Adrenal gland (tissue), 12 donors: ENCODE measurements around the gene NMB. TPM values are rescaled to one million over a fixed set of nuclear protein-coding genes. Genes with fewer than 3 reads are reported as not detected.

Experiments
- DNase-seq, 7 donors: peaks; one replicate each; pipeline ENCODE4 v3.0.0-alpha.2; 2019 to 2020
- H3K27ac ChIP-seq, 5 donors: fragments of 200-600 bp; sonication (generic) in 4 of 5; 1 replicate in 3 of 5; 2 replicates in 2 of 5; pipeline versions ENCODE4 v1.5.1 to v1.8.0; 2016 to 2020; ENCODE audit warnings: mild to moderate bottlenecking in 1 of 5
- H3K27me3 ChIP-seq: fragments of 200-600 bp; 2 replicates; pipeline ENCODE4 v1.8.0; 2021
- H3K36me3 ChIP-seq, 2 donors: fragments of 200-600 bp; replicated peaks in 1 of 2; 1 replicate in 1 of 2; 2 replicates in 1 of 2; pipeline versions ENCODE4 v1.5.1 to v1.8.0; 2018 to 2022
- H3K4me1 ChIP-seq, 2 donors: fragments of 200-600 bp; replicated peaks in 1 of 2; 1 replicate in 1 of 2; 2 replicates in 1 of 2; pipeline versions ENCODE4 v1.5.1 to v1.8.0; 2018 to 2021
- H3K4me3 ChIP-seq, 4 donors: fragments of 200-600 bp; sonication (generic) in 3 of 4; one replicate each; pipeline ENCODE4 v1.5.1; 2016 to 2018
- H3K9me3 ChIP-seq, 3 donors: fragments of 200-600 bp; sonication (generic) in 1 of 3; replicated peaks in 1 of 3; 1 replicate in 2 of 3; 2 replicates in 1 of 3; pipeline versions ENCODE4 v1.5.1 to v1.8.0; 2016 to 2021
- POLR2A ChIP-seq, 2 donors: fragments of 450-650 bp; IDR thresholded peaks; one replicate each; pipeline ENCODE4 v1.6.1; 2017; ENCODE audit warnings: antibody characterized with exemption in 2 of 2, mild to moderate bottlenecking in 2 of 2, moderate library complexity in 1 of 2
- WGBS, 4 donors: extraction: QIAGEN DNeasy Blood & Tissue Kit in 2 of 4; methylation state at CpG; one replicate each; pipeline versions ENCODE4 v1.1.5 to v1.1.7; 2013 to 2017; 5-methylcytosine and 5-hydroxymethylcytosine counted together
- intact Hi-C, 2 donors: fragments of 100-400 bp; cut with DNase I; formaldehyde crosslinking; loops; one replicate each; pipeline versions ENCODE4 v1.14.1 to v1.15.0; 2022 to 2023
- polyA plus RNA-seq, 3 donors: library from polyadenylated mRNA; stranded (reverse); fragments of 200-250 nt in 2 of 3; fragments of 350-450 nt in 1 of 3; fragmentation: Illumina TruSeq in 1 of 3; extraction: RNeasy Lipid Tissue Mini Kit (QIAGEN cat#74804) in 1 of 3; gene quantifications; one replicate each; pipeline ENCODE4 v1.2.3, GENCODE V29; 2013 to 2014
- total RNA-seq, 9 donors: library from RNA; depleted of rRNA in 4 of 9; stranded (reverse); fragments of >200 nt in 4 of 9; fragments of 120-200 nt in 1 of 9; fragmentation: NEBNext Ultra II Directional in 1 of 9; extraction: Animal tissue kit (Norgen Biotek cat#: 25700) in 1 of 9; gene quantifications; one replicate each; pipeline versions ENCODE4 v1.1.0 to v1.2.4, GENCODE V29; 2013 to 2023
- TF ChIP-seq, protein P1 (sequence below), 6 experiments: fragments of 450-650 bp in 4 of 6; fragments of 200-600 bp in 2 of 6; sonication (generic) in 1 of 6; IDR thresholded peaks; 1 replicate in 5 of 6; 2 replicates in 1 of 6; pipeline versions ENCODE4 v1.5.1 to v1.8.0; 2016 to 2021; ENCODE audit warnings: antibody characterized with exemption in 6 of 6, mild to moderate bottlenecking in 2 of 6, moderate library complexity in 1 of 6
- donor health status: healthy with polysubstance abuse.
- donor health status: Bipolar disorder and iron deficiency.
- donor health status: DM: yes; HTN: yes; CAD: no.
- donor health status: DM: no; HTN: no; CAD: no.
- donor health status: DM: no; HTN: no; CAD: no.
- donor health status: DM: yes; HTN: yes; CAD: no.

NMB gene
- total and polyA plus RNA-seq, 12 donors, result 6.9 to 34.1 (median 16.5) TPM

DNA sequence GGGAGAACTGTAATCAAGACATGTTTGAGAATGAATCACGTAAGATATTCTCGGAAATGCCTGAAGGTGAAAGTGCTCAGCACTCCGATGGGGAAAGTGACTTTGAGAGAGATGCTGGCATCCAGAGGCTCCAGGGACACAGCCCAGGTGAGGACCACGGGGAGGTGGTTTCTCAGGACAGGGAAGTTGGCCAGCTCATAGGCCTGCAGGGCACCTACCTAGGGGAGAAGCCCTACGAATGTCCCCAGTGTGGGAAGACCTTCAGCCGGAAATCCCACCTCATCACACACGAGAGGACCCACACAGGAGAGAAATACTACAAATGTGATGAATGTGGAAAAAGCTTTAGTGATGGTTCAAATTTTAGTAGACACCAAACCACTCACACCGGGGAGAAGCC, 37.4 kb downstream of the NMB start:
- intact Hi-C loops, result no loop called here
- Histone ChIP-seq H3K36me3 (peaks cover 0 to 19% of the 10 kb centered on the region in 2 donors), H3K9me3 (peaks cover 0 to 18% (median 0%) of the 10 kb centered on the region in 3 donors), H3K27ac (no peak overlapping the region), H3K4me1 (no peaks in the 10 kb centered on the region), H3K4me3 (no peak overlapping the region), H3K27me3 (no peaks in the 10 kb centered on the region)
- no peak for DNase-seq
- 96 to 99% (median 98%) methylated on average over 8 of the region's 8 CpGs for WGBS, 4 donors
- no peak for TF ChIP-seq POLR2A (IDR thresholded peaks at IDR 0.05)
- TF ChIP-seq, protein P1, sequence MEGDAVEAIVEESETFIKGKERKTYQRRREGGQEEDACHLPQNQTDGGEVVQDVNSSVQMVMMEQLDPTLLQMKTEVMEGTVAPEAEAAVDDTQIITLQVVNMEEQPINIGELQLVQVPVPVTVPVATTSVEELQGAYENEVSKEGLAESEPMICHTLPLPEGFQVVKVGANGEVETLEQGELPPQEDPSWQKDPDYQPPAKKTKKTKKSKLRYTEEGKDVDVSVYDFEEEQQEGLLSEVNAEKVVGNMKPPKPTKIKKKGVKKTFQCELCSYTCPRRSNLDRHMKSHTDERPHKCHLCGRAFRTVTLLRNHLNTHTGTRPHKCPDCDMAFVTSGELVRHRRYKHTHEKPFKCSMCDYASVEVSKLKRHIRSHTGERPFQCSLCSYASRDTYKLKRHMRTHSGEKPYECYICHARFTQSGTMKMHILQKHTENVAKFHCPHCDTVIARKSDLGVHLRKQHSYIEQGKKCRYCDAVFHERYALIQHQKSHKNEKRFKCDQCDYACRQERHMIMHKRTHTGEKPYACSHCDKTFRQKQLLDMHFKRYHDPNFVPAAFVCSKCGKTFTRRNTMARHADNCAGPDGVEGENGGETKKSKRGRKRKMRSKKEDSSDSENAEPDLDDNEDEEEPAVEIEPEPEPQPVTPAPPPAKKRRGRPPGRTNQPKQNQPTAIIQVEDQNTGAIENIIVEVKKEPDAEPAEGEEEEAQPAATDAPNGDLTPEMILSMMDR (IDR thresholded peaks at IDR 0.05), result no peak

DNA sequence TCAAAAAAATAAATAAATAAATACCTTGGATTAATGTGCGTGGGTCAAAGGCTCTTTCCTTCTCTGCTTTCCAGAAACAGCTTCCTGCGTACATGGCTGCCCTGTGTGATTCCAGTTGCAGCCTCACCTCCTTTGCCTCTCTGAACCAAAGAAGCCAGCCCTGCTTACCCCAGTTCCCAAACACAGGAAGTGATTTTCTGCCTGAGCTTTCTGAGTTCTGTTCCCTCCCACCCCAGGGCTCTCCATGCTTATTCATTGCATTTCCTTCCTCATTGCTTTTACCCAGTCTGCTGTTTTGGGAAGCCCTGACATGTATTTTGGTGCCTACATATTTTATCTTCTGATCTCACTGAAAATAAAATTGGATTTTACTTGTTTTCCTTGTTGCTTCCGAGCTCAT, 41.8 kb downstream of the NMB start:
- peak in 3 of 7 donors; percentile 22 to 51 (median 25) for DNase-seq
- peaks cover 0 to 7% of the 10 kb centered on the region in 2 donors for H3K36me3 ChIP-seq
- TF ChIP-seq, protein P1 (IDR thresholded peaks at IDR 0.05), result no peak
- TF ChIP-seq POLR2A (IDR thresholded peaks at IDR 0.05), result no peak
- H3K27ac ChIP-seq, result no peak overlapping the region
- H3K4me1 ChIP-seq, result no peaks in the 10 kb centered on the region
- intact Hi-C loops, result no loop called here
- no peaks in the 10 kb centered on the region for H3K27me3 ChIP-seq
- H3K9me3 ChIP-seq, result peaks cover 0 to 8% (median 0%) of the 10 kb centered on the region in 3 donors
- no peak overlapping the region for H3K4me3 ChIP-seq
- 61 to 82% (median 76%) methylated on average over 3 of the region's 3 CpGs for WGBS, 4 donors

DNA sequence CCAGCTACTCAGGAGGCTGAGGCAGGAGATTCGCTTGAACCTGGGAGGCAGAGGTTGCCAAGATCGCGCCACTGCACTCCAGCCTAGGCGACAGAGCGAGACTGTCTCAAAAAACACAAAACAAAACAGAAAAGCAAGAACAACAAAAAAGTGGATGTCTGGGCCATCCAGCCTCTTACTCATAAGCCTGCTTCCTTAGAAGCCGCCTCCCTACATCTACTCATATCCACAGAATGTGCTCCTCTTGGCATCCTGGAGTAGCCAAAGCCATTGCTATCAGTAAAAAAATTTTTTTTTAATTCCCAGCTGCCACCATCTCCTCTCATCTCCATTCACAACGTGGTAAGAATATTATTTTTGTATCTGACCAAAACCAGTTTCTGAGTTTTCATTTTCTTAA, 46.4 kb downstream of the NMB start:
- H3K4me1 ChIP-seq, result no peaks in the 10 kb centered on the region
- no peaks in the 10 kb centered on the region for H3K27me3 ChIP-seq
- H3K27ac ChIP-seq, result no peak overlapping the region
- H3K9me3 ChIP-seq, result no peaks in the 10 kb centered on the region
- peak in 1 of 7 donors; percentile 24 for DNase-seq
- intact Hi-C loops, result no loop called here
- no peak for TF ChIP-seq POLR2A (IDR thresholded peaks at IDR 0.05)
- peaks cover 0 to 15% of the 10 kb centered on the region in 2 donors for H3K36me3 ChIP-seq
- no peak overlapping the region for H3K4me3 ChIP-seq
- 96 to 98% (median 98%) methylated on average over 7 of the region's 7 CpGs for WGBS, 4 donors

DNA sequence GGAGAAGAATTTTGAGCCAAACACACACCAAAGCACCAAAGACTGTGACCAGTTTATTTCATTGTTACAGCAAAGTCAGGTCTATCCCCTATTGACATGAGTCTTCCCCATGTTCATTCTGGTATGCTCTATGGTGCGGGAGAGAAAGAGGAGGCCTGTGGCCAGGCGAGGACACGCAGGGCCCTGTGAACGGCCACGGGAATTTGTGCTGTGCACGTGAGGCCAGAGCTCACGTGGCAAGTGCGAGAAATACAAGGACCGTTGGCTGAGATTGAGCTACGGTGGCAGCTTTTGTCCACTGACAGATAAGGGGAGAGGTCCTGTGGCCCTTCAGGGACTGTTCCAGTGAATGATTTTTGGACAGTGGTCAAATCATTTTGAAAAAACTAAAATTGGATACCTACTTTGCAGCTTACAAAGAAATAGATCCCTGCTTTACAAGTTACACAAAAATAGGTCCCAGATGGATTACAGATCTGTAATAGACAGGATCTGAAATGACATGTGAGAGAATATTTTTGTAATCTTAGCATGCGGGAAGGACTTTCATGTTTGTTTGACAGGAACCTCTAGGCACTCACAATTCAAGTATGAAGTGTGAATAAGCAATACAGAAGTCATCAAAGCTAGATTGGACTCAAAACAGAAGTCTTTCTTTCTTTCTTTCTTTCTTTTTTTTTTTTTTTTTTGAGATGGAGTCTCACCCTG, 48.0 kb downstream of the NMB start:
- no peak for DNase-seq
- no peaks in the 10 kb centered on the region for H3K4me1 ChIP-seq
- 91 to 93% (median 91%) methylated on average over 11 of the region's 11 CpGs for WGBS, 4 donors
- no peaks in the 10 kb centered on the region for H3K9me3 ChIP-seq
- no peak for TF ChIP-seq POLR2A (IDR thresholded peaks at IDR 0.05)
- TF ChIP-seq, protein P1 (IDR thresholded peaks at IDR 0.05), result no peak
- H3K27ac ChIP-seq, result no peak overlapping the region
- intact Hi-C loops, result no loop called here
- no peaks in the 10 kb centered on the region for H3K27me3 ChIP-seq
- H3K4me3 ChIP-seq, result no peak overlapping the region
- peaks cover 0 to 25% of the 10 kb centered on the region in 2 donors for H3K36me3 ChIP-seq
